Right renal cortex interstitium (tissue), 3 donors: ENCODE data around the gene FBXL15. TPM values are rescaled to one million over a fixed set of nuclear protein-coding genes. Genes with fewer than 3 reads are reported as not detected.
"Not testable (repeated sequence)": the region's sequence is repeated elsewhere in the genome, so short reads cannot be mapped to it uniquely, and the experiment has no call there.

Experiments
- DNase-seq, 3 donors: peaks; one replicate each; pipeline ENCODE4 v3.0.0-alpha.2; 2013; ENCODE audit warnings: low read depth in 3 of 3, low spot score in 2 of 3
- polyA plus RNA-seq, 3 donors: library from polyadenylated mRNA; unstranded; fragments of 120-200 nt; gene quantifications; one replicate each; pipeline ENCODE4 v1.2.1, GENCODE V29; 2013; ENCODE audit not compliant: insufficient read length in 3 of 3

Gene FBXL15
- polyA plus RNA-seq, 3 donors = 5.9 to 8.0 (median 5.9) TPM

DNA sequence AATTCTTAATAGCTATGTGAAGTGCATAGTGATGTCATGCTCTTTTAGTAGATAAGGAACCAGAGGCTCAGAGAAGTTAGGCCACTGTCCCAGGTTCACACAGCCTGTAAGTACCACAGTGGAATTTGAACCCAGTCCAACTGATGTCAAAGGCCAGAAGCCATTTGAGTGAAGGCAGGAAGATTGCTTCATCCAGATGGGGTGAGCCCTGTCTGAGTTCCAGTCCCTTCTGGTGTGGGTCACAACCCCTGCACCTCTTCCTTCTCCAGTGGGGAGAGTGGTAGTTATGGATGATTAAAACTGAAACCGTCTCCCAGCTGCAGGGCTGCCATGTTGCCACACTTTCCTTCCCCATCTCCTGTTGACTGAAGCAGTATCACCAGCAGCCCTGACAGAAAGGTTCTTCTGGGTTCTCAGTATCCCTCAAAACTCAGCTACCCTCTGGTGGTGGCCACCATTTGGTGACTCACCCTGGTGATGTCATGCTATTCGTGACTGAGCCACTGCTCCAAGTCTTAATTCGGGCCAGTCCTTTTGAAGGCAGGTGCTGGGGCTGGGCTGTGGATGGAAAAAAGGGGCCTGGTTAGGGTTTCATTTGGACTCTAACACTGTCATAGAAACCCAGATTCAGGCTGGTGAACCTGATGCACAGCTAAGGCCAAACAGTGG lies 32.2 kb downstream of the FBXL15 start:
- DNase-seq = no peak

DNA sequence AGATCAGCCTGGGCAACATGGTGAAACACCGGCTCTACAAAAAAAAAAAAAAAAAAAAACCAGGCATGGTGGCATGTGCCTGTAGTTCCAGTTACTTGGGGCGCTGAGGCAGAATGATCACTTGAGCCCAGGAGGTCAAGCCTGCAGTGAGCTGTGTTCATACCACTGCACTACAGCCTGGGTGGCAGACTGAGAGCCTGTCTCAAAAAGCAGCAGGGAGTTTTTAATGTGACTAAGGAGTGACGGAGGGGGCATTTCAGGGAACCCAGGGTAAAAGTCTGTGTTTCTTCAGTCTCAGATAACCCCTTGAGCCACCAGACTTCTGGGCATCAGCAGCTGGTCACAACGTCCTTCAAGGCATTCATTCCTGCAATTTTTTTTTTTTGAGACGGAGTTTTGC lies 32.9 kb downstream of the FBXL15 start:
- no peak for DNase-seq

DNA sequence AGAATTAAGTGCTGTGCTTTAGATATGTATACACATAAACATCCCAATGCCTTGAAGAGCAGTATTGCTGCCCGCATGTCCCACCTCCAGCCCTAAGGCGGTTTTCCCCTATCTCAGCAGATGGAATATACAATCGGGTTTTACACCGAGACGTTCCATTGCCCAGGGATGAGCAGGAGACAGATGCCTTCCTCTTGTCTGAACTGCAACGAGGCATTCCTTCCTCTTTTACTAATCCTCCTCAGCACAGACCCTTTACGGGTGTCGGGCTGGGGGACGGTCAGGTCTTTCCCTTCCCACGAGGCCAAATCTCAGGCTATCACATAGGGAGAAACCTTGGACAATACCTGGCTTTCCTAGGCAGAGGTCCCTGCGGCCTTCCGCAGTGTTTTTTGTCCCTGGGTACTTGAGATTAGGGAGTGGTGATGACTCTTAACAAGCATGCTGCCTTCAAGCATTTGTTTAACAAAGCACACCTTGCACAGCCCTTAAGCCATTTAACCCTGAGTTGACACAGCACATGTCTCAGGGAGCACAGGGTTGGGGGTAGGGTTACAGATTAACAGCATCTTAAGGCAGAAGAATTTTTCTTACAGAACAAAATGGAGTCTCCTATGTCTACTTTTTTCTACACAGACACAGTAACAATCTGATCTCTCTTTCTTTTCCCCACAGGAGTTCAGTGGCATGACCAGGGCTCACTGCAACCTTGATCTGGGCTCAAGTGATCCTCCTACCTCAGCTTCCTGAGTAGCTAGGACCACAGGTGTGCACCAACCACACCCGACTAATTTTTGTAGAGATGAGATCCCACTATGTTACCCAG lies 34.2 kb downstream of the FBXL15 start:
- DNase-seq = not testable (repeated sequence)

DNA sequence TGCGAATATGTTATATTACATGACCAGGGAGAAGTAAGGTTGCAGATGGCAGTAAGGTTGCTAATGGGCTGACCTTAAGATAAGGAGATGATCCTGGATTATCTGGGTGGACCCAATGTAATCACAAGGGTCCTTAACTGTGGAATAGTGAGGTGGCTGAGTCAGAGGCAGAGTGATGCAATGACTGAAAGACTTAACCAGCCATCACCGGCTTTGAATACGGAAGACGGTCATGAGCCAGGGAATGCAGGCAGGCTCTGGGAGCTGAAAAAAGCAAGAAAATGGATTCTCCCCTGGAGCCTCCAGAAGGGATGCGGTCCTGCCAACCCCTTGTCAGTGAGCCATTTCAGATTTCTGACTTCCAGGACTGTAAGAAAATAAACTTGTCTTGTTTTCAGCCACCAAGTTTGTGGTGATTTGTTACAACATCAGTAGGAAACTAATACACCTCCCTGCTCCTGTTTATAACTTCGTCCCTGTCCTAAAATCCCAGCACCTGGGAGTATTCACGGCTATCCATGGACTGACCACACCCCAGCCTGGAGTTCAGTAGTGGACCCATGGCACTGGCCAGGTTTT lies 35.3 kb downstream of the FBXL15 start:
- no peak for DNase-seq

DNA sequence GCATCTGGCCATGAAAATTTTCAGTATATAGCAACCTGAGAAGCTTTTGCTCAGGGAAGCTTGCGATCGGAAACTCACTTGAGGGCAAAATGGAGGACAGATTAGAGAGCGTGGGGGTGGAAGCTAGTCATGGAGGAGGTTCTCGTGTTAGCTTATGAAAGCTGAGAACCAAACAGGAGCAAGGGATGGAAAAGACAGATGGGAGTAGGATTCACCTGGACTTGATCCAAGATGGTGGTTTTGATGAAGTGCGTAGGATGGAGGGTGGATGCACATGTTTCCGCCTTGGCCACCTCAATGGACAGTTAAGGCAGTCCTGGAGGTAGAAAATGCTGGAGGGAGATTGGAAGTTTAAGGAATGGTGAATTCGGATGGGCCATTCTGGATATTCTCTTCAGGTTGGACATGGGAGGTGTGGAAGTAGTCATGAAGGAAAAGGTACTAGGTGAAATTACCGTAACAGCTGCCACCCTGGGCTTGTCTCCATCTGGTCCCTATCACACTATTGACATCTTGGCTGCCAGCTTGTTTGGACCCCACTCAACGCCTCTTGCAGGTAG lies 37.0 kb downstream of the FBXL15 start:
- no peak for DNase-seq

DNA sequence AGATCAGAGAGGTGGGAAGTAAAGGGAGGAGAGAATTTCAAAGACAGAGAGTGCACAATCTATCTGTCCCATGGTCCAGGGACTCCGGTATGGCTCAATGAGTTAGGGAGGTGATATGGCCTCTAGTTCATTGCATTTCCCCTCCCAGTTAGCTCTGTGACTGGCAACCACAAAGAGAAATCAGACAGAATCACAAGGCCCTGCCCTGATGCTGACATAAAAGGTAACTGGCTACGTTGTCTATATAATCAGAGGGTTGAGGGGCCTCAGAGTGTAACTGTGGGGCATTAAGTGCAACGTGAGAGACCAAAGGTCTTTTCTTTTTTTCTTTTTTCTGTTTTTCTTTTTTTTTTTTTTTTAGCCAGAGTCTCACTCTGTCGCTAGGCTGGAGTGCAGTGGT lies 38.0 kb downstream of the FBXL15 start:
- no peak for DNase-seq

DNA sequence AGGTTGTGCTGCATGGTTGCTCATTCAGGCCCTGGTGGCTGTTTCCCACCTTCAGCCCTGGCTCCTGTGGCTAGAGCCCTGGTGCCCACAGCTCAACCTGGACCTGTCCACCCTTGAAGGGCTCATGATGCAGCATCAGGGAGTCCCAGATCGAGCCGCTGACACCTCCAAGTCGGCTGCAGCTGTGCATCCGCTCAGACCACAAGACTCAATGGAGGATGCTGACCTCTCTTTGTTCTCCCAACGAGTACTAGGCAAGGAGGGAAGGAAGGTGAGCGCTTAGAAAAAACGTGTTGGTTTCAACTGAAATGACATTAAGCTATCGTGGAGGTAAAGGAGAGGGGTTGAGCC lies 40.2 kb downstream of the FBXL15 start:
- DNase-seq = no peak

DNA sequence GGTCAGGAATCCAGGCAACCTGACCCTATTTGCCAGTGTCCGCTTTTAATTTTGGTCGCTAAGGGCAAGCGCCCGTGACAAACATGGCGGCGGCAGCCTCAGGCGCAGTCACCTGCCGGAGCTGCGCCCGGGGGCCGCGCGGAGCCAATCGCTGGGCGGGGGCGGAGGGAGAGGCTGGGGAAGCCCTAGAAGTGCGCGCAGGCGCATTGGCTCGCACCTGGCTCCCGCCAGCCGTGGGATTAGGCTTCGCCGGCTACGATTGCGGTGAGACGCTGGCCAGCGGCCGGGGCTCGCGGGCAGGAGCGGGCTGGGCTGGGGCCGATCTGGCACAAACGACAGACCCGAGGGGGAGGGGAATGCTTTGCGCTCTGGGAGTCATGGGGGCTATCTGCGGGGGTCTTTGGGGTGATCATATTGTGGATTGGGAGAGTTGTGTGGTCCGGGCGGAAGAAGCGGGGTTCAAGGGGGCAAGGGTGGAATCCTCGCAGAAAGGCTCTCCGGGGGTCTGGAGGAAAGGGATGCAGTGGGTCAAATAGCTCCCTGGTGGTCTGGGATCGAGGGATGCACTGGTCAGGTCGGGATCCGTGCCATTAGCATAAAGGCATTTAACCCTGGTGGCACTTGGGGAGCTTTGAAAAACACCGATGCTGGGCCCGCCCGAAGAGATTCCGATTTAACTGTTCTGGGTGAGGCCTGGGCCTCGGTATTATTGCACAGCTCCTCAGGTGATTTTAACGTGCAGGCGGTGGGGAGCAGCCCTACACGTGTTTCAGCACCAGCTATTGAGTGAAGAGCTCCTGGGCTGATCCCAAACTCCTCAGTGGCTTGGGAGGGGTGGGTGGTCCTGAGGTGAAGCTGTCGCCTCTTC lies 40.8 kb downstream of the FBXL15 start:
- DNase-seq = peak in 2 of 3 donors; percentile 73 to 82

DNA sequence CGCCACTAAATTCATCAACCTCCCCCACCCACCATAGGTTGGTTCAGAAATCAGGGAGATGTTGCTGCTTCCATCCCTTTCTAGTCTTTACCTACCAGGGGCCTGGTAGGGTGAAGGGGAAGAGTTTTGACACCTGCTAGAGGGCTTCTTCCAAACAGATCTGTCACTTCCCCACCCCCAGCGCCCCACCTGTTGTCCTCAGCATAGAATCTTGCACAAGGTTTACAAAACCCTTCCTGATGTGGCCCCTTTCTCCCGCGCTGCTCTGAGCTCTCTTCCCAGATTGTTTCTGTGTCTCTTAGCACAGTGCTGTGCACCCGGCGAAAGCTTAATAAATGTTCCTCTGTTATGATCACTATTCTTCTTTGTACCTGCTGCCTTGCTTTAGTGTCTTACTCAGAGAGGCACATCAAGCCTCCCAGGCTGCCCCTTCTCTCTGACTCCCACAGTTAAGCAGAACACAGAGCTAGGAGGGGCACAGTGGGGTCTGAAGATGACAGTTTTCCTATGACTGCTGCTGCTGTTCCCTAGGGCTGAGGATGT lies 41.9 kb downstream of the FBXL15 start:
- no peak for DNase-seq

DNA sequence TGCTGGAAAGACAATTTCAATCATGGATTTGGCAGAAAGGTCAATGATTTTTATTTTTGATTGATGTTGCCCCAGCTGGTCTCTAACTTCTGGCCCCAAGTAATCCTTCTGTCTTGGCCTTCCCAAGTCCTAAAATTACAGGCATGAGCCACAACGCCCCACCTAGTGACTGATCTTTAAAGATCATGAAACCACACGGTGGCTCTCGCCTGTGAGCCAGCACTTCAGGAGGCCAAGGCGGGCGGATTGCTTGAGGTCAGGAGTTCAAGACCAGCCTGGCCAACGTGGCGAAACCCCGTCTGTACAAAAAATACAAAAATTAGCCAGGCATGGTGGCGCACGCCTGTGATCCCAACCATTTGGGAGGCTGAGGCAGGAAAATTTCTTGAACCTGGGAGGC lies 43.3 kb downstream of the FBXL15 start:
- DNase-seq = no peak

DNA sequence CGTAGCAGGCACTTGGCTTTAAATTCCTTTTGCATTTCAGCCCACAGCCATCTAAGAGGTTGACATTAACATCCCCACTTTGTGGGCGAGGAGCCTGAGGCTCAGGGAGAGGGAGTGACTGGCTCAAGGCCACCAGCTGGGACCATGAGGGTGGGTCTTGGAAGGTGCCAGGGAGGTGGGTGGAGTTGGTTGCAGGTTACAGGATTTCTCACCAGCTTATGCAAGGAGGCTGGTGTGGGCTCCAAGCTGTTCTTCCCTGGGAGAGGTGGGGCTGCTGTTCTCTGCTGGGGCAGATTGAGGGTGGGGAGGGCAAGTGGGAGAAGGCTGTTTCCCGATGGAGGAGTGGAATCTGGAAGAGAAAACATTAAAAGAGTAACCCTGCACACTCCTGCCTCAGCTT lies 44.8 kb downstream of the FBXL15 start:
- no peak for DNase-seq

DNA sequence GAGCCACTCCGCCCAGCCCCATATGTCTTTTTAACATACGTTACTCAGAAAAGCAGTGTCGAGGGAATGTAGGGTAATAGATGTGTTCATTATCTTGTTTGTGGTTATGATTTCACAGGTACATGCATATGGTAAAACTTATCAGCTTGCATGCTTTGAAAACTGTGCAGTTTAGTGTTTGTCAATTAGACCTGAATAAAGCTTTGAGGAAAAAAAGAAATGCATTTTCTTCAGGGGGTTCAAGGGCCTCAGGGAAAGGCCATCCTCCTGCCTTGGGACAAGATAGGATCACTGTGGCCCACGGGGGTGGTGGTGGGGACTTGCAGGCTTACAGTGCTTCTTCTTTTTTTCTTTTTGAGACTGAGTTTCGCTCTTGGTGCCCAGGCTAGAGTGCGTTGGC lies 46.7 kb downstream of the FBXL15 start:
- DNase-seq = no peak

DNA sequence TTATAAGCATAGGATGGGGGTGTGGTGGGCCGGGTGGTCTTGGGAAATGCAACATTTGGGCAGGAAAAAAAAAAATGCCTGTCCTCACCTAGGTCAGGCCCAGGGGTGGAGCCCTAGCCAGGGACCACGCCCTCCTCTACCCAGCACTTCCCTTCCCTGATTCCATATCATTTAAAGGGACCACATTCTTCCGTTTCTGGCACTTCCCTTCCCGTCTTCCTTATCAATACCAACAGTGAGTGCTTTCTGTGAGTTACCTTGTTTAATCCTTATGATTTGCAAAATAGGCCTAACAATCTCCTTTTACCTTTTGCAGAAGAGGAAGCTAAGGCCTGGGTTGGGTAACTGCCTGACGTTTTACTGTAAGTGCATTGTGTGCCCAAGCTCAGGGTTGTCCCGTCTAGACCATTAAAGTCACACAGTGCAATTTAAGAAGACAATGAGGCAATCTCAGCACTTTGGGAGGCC lies 47.4 kb downstream of the FBXL15 start:
- no peak for DNase-seq

DNA sequence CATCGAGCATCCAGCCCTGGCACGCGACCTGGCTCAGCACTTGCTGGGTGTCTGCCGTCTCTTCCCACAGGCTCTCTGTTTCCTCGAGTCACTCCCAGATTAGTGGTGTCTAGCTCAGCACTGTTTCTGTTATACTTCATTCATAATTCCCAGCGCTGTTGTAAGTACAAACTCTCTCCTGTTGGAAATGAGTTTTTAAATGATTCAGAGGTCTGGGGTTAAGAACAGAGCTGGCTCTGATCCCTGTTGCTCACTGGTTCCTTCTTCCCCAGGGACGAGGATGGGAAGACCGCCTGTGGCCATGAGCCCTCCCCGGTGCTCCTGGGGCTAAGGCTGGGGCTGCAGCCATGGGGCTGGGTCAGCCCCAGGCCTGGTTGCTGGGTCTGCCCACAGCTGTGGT lies 48.0 kb downstream of the FBXL15 start:
- no peak for DNase-seq

DNA sequence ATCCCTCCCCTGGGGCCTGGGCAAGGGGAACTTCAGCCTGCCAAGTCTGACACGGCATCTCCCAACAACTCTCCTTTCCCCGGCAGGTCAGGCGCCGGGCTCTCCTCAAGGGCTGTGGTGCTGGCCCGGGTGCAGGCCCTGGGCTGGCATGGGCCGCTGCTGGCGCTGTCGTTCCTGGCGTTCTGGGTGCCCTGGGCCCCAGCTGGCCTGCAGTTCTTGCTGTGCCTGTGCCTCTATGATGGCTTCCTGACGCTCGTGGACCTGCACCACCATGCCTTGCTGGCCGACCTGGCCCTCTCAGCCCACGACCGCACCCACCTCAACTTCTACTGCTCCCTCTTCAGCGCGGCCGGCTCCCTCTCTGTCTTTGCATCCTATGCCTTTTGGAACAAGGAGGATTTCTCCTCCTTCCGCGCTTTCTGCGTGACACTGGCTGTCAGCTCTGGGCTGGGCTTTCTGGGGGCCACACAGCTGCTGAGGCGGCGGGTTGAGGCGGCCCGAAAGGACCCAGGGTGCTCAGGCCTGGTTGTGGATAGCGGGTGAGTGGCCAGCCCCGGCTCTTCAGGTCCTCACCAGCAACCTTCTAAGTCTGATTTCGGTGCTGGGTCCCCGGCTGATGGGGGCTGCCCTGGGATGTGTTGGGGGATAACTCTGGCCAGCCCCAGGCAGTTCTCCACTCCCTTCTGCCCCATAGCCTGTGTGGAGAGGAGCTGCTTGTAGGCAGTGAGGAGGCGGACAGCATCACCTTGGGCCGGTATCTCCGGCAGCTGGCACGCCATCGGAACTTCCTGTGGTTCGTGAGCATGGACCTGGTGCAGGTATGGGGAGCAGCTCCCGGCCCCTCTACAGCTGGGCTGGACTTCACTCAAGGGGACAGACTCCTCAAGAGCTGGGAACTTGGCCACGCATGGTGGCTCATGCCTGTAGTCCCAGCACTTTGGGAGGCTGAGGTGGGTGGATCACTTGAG lies 50.2 kb downstream of the FBXL15 start:
- DNase-seq = no peak
